A673 (cell line): ENCODE data around the gene JPH2.

Experiments
- EZH2 ChIP-seq: fragments of 200-600 bp; sonication (generic); IDR thresholded peaks from 2 replicates; pipeline ENCODE4 v1.6.1; 2017; ENCODE audit warnings: borderline replicate concordance, low read depth, mild to moderate bottlenecking, mixed read lengths, antibody characterized with exemption, low read length; ENCODE audit not compliant: poor library complexity, severe bottlenecking
- TF ChIP-seq, protein P1 (sequence below): fragments of 300-800, 200-600 bp; sonication (generic); conservative IDR thresholded peaks from 2 replicates; pipeline ENCODE4 v1.5.1; 2017; ENCODE audit warnings: low read depth, mild to moderate bottlenecking, antibody characterized with exemption, low read length, moderate library complexity, mixed read lengths

DNA sequence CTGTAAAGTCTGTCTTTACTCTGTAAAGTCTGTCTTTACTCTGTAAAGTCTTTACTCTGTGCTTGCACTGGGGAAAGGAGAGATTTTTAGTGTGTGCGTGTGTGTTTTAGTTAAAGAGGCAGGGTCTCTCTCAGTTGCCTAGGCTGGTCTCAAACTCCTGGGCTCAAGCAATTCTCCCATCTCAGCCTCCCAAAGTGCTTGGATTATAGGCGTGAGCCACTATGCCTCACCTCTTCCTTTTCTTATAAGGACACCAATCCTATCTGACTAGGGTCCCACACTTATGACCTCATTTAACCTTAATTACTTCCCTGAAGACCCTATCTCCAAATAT lies 93.8 kb downstream of the JPH2 start:
- TF ChIP-seq, protein P1, sequence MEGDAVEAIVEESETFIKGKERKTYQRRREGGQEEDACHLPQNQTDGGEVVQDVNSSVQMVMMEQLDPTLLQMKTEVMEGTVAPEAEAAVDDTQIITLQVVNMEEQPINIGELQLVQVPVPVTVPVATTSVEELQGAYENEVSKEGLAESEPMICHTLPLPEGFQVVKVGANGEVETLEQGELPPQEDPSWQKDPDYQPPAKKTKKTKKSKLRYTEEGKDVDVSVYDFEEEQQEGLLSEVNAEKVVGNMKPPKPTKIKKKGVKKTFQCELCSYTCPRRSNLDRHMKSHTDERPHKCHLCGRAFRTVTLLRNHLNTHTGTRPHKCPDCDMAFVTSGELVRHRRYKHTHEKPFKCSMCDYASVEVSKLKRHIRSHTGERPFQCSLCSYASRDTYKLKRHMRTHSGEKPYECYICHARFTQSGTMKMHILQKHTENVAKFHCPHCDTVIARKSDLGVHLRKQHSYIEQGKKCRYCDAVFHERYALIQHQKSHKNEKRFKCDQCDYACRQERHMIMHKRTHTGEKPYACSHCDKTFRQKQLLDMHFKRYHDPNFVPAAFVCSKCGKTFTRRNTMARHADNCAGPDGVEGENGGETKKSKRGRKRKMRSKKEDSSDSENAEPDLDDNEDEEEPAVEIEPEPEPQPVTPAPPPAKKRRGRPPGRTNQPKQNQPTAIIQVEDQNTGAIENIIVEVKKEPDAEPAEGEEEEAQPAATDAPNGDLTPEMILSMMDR = no peak
- TF ChIP-seq EZH2 = no peak
